ENCODE data around the gene LEMD2. TPM values are rescaled to one million over a fixed set of nuclear protein-coding genes. Genes with fewer than 3 reads are reported as not detected.

The LEMD2 gene
- polyA plus RNA-seq, 3 donors, result 11.4 to 59.5 (median 13.8) TPM

GRCh38 chr6:33731035-33731434, 57.9 kb downstream of the LEMD2 start:
- Mint-ChIP-seq H3K4me1 (no peaks in the 10 kb centered on the region), H3K9me3 (no peaks in the 10 kb centered on the region), H3K36me3 (no peaks in the 10 kb centered on the region), H3K4me3 (no peak overlapping the region), H3K27me3 (ENCODE audit: low read depth in 3 of 3) (peaks cover 3 to 5% (median 3%) of the 10 kb centered on the region in 3 donors), H3K27ac (no peak overlapping the region)
- Histone ChIP-seq H3K27me3 (ENCODE audit: control insufficient read depth in 2 of 2, insufficient read depth in 2 of 2, low read length in 2 of 2) (no peaks in the 10 kb centered on the region), H3K27ac (ENCODE audit: low read depth in 1 of 2, low read length in 2 of 2) (no peak overlapping the region), H3K9ac (ENCODE audit: insufficient read depth, low read length, poor library complexity, severe bottlenecking) (no peak overlapping the region), H2AFZ (ENCODE audit: insufficient read depth, low read depth, low read length, poor library complexity, severe bottlenecking) (no peak overlapping the region), H3K79me2 (ENCODE audit: insufficient read depth, low read length) (no peaks in the 10 kb centered on the region), H3K4me3 (replicated peaks in 1 of 3; ENCODE audit: low read depth in 2 of 3, low read length in 3 of 3) (no peak overlapping the region), H3K4me1 (ENCODE audit: control insufficient read depth in 1 of 2, insufficient read depth in 2 of 2, low read length in 2 of 2) (no peaks in the 10 kb centered on the region), H3K4me2 (replicated peaks; ENCODE audit: extremely low read depth, low read length, poor library complexity, severe bottlenecking) (no peak overlapping the region), H3K9me3 (replicated peaks in 1 of 2; ENCODE audit: control insufficient read depth in 1 of 2, insufficient read depth in 1 of 2, low read length in 2 of 2) (no peaks in the 10 kb centered on the region), H4K20me1 (ENCODE audit: insufficient read depth, low read length) (no peaks in the 10 kb centered on the region), H3K36me3 (replicated peaks in 1 of 2; ENCODE audit: control insufficient read depth in 1 of 2, insufficient read depth in 2 of 2, low read length in 2 of 2) (no peaks in the 10 kb centered on the region)
- TF ChIP-seq CTCF (IDR thresholded peaks at IDR 0.05), result no peak
- intact Hi-C loops (cut with micrococcal nuclease), result no loop called here
- no peak for DNase-seq
- 71% methylated on average over 5 of the region's 7 CpGs for WGBS (ENCODE audit: insufficient coverage)

GRCh38 chr6:33730611-33731010, 58.3 kb downstream of the LEMD2 start:
- intact Hi-C loops (cut with micrococcal nuclease), result no loop called here

More at GRCh38 chr6:33730611-33731010, 58.3 kb downstream of the LEMD2 start:
- H3K9me3 ChIP-seq (replicated peaks in 1 of 2; ENCODE audit: control insufficient read depth in 1 of 2, insufficient read depth in 1 of 2, low read length in 2 of 2), result no peaks in the 10 kb centered on the region
- H3K4me1 ChIP-seq (ENCODE audit: control insufficient read depth in 1 of 2, insufficient read depth in 2 of 2, low read length in 2 of 2), result no peaks in the 10 kb centered on the region
- H3K36me3 ChIP-seq (replicated peaks in 1 of 2; ENCODE audit: control insufficient read depth in 1 of 2, insufficient read depth in 2 of 2, low read length in 2 of 2), result no peaks in the 10 kb centered on the region
- H3K4me2 ChIP-seq (replicated peaks; ENCODE audit: extremely low read depth, low read length, poor library complexity, severe bottlenecking), result no peak overlapping the region
- 94% methylated on average over 10 of the region's 10 CpGs for WGBS (ENCODE audit: insufficient coverage)
- DNase-seq, result no peak
- no peaks in the 10 kb centered on the region for H3K27me3 ChIP-seq (ENCODE audit: control insufficient read depth in 2 of 2, insufficient read depth in 2 of 2, low read length in 2 of 2)
- no peaks in the 10 kb centered on the region for H3K4me1 Mint-ChIP-seq
- H3K9me3 Mint-ChIP-seq, result no peaks in the 10 kb centered on the region
- H3K9ac ChIP-seq (ENCODE audit: insufficient read depth, low read length, poor library complexity, severe bottlenecking), result no peak overlapping the region
- no peak overlapping the region for H3K4me3 ChIP-seq (replicated peaks in 1 of 3; ENCODE audit: low read depth in 2 of 3, low read length in 3 of 3)
- no peak for TF ChIP-seq CTCF (IDR thresholded peaks at IDR 0.05)
- H3K79me2 ChIP-seq (ENCODE audit: insufficient read depth, low read length), result no peaks in the 10 kb centered on the region
- H3K27me3 Mint-ChIP-seq (ENCODE audit: low read depth in 3 of 3), result peaks cover 3 to 5% (median 3%) of the 10 kb centered on the region in 3 donors
- no peak overlapping the region for H3K27ac Mint-ChIP-seq
- no peak overlapping the region for H2AFZ ChIP-seq (ENCODE audit: insufficient read depth, low read depth, low read length, poor library complexity, severe bottlenecking)
- no peak overlapping the region for H3K4me3 Mint-ChIP-seq
- no peak overlapping the region for H3K27ac ChIP-seq (ENCODE audit: low read depth in 1 of 2, low read length in 2 of 2)
- no peaks in the 10 kb centered on the region for H3K36me3 Mint-ChIP-seq
- no peaks in the 10 kb centered on the region for H4K20me1 ChIP-seq (ENCODE audit: insufficient read depth, low read length)

Data from CD14-positive monocyte (primary cell).